Measurements from ENCODE around the gene RAB3A.
A peak's percentile ranks its signal among the peaks of the same experiment; 100 is the strongest.

The RAB3A gene

GRCh38 chr19:18156841-18157464 is 46.9 kb downstream of the RAB3A start:
- no peak overlapping the region for H3K4me3 ChIP-seq (ENCODE audit: low read length)
- DNase-seq (ENCODE audit: low read depth) = peak; percentile 65
- TF ChIP-seq CTCF (conservative IDR thresholded peaks at IDR 0.05; ENCODE audit: low read length) = no peak

- DNase-seq (ENCODE audit: low read depth) = no peak
- H3K4me3 ChIP-seq (ENCODE audit: low read length) = no peak overlapping the region
- TF ChIP-seq CTCF (conservative IDR thresholded peaks at IDR 0.05; ENCODE audit: low read length) = no peak
These were observed 47.6 kb downstream of the RAB3A start for GRCh38 chr19:18156268-18156667.

- no peak for TF ChIP-seq CTCF (conservative IDR thresholded peaks at IDR 0.05; ENCODE audit: low read length)
- no peak for DNase-seq (ENCODE audit: low read depth)
- H3K4me3 ChIP-seq (ENCODE audit: low read length) = no peak overlapping the region
These were observed 48.5 kb downstream of the RAB3A start for GRCh38 chr19:18155095-18156087.

GRCh38 chr19:18153556-18154134 is 50.2 kb downstream of the RAB3A start:
- no peak for DNase-seq (ENCODE audit: low read depth)
- TF ChIP-seq CTCF (conservative IDR thresholded peaks at IDR 0.05; ENCODE audit: low read length) = no peak

GRCh38 chr19:18152817-18153555 is 50.9 kb downstream of the RAB3A start, which contains the start of gene PIK3R2:
Gene PIK3R2 (plus strand): TSS chr19:18153163. CDS start chr19:18155880, 2,717 bp downstream.
- no peak for TF ChIP-seq CTCF (conservative IDR thresholded peaks at IDR 0.05; ENCODE audit: low read length)
- peak within 1 kb of the TSS; percentile 89 for H3K4me3 ChIP-seq (ENCODE audit: low read length)
- peak; percentile 96 for DNase-seq (ENCODE audit: low read depth)

More at GRCh38 chr19:18153556-18154134, 50.2 kb downstream of the RAB3A start:
- peak overlapping the region; percentile 89 for H3K4me3 ChIP-seq (ENCODE audit: low read length)

- peak overlapping the region; percentile 60 for H3K4me3 ChIP-seq (ENCODE audit: low read length)
- peak; percentile 71 for TF ChIP-seq CTCF (conservative IDR thresholded peaks at IDR 0.05; ENCODE audit: low read length)
- peak; percentile 95 for DNase-seq (ENCODE audit: low read depth)
These were observed 51.4 kb downstream of the RAB3A start for GRCh38 chr19:18152442-18152816.
